Prostate gland (tissue), 2 donors: ENCODE measurements around the gene PLEKHM3.

ENCODE experiments used
- CTCF ChIP-seq, 4 experiments: fragments of 200-600 bp in 2 of 4; fragments of 450-650 bp in 2 of 4; sonication (generic) in 2 of 4; IDR thresholded peaks; 1 replicate in 3 of 4; 2 replicates in 1 of 4; pipeline ENCODE4 v1.5.1; 2016 to 2019; ENCODE audit warnings: antibody characterized with exemption in 4 of 4, mild to moderate bottlenecking in 2 of 4, moderate library complexity in 2 of 4
- POLR2A ChIP-seq: fragments of 450-650 bp; IDR thresholded peaks from one replicate; pipeline ENCODE4 v1.6.1; 2016; ENCODE audit warnings: antibody characterized with exemption, mild to moderate bottlenecking

GRCh38 chr2:207810200-207810788 is 215.0 kb downstream of the PLEKHM3 start:
- TF ChIP-seq CTCF (IDR thresholded peaks at IDR 0.05) (no peak), POLR2A (no peak)
